ENCODE data around the gene GLT8D1. TPM values are rescaled to one million over a fixed set of nuclear protein-coding genes. Genes with fewer than 3 reads are reported as not detected.

GLT8D1 gene
- total and polyA plus RNA-seq, 2 donors (not counting 1 experiment from before 2014, with no cell fraction given), result 28.1 to 28.7 TPM

- peaks cover 2 to 36% of the 10 kb centered on the region in 2 experiments for H3K36me3 ChIP-seq (replicated peaks in 1 of 2; ENCODE audit: control extremely low read depth in 1 of 2, control insufficient read depth in 1 of 2, extremely low read depth in 1 of 2, insufficient read depth in 2 of 2, low read length in 1 of 2)
- H3K4me3 ChIP-seq (ENCODE audit: control extremely low read depth in 1 of 5, extremely low read depth in 1 of 5, insufficient read depth in 1 of 5, low read depth in 2 of 5, low read length in 4 of 5), result no peak overlapping the region
- H3K27me3 ChIP-seq (replicated peaks in 1 of 4; ENCODE audit: control extremely low read depth in 1 of 4, control insufficient read depth in 3 of 4, insufficient read depth in 4 of 4, low read length in 3 of 4), result no peaks in the 10 kb centered on the region
- no peaks in the 10 kb centered on the region for H3K27me3 Mint-ChIP-seq
- WGBS (ENCODE audit: insufficient coverage), result 80% methylated on average over 2 of the region's 3 CpGs
- intact Hi-C loops (cut with micrococcal nuclease), result no loop called here
- no peak overlapping the region for H3K27ac Mint-ChIP-seq
- peak overlapping the region in 1 of 2 donors; percentile 68 for H3K27ac ChIP-seq (ENCODE audit: low read length in 2 of 2)
- H3K9me3 ChIP-seq (ENCODE audit: control extremely low read depth in 1 of 3, control insufficient read depth in 2 of 3, insufficient read depth in 1 of 3, low read length in 2 of 3), result no peaks in the 10 kb centered on the region
- no peaks in the 10 kb centered on the region for H3K9me3 Mint-ChIP-seq (ENCODE audit: insufficient read depth)
- H3K4me1 ChIP-seq (ENCODE audit: control insufficient read depth in 2 of 2, insufficient read depth in 2 of 2, low read length in 2 of 2), result peaks cover 14 to 16% of the 10 kb centered on the region in 2 donors
- peaks cover 33% of the 10 kb centered on the region for H3K4me1 Mint-ChIP-seq
- POLR2A ChIA-PET, result no interaction called here
- peaks cover 86% of the 10 kb centered on the region for H3K79me2 ChIP-seq (ENCODE audit: control insufficient read depth, insufficient read depth, low read length)
- no peak overlapping the region for H2AFZ ChIP-seq (ENCODE audit: insufficient read depth, low read depth, low read length, poor library complexity, severe bottlenecking)
- DNase-seq, result no peak
- TF ChIP-seq CTCF (IDR thresholded peaks at IDR 0.05), result no peak
- no peak for TF ChIP-seq EZH2 (IDR thresholded peaks at IDR 0.05; ENCODE audit: borderline replicate concordance, insufficient read depth, low read depth, low read length, poor library complexity, severe bottlenecking)
- no peak overlapping the region for H3K9ac ChIP-seq (ENCODE audit: low read length)
- H4K20me1 ChIP-seq (ENCODE audit: control insufficient read depth, insufficient read depth, low read length, poor library complexity, severe bottlenecking), result peaks cover 15% of the 10 kb centered on the region
- CTCF ChIA-PET, result no interaction called here
- ATAC-seq (ENCODE audit: low read depth), result no peak
- no peak overlapping the region for H3K4me3 Mint-ChIP-seq
- H3K4me2 ChIP-seq (replicated peaks; ENCODE audit: low read depth, low read length, poor library complexity, severe bottlenecking), result no peak overlapping the region
Observed at GRCh38 chr3:52681596-52681995, 24.0 kb downstream of the GLT8D1 start.

- no peak overlapping the region for H3K9ac ChIP-seq (ENCODE audit: low read length)
- no peak overlapping the region for H2AFZ ChIP-seq (ENCODE audit: insufficient read depth, low read depth, low read length, poor library complexity, severe bottlenecking)
- peaks cover 4 to 51% of the 10 kb centered on the region in 2 experiments for H3K36me3 ChIP-seq (replicated peaks in 1 of 2; ENCODE audit: control extremely low read depth in 1 of 2, control insufficient read depth in 1 of 2, extremely low read depth in 1 of 2, insufficient read depth in 2 of 2, low read length in 1 of 2)
- peaks cover 17% of the 10 kb centered on the region for H4K20me1 ChIP-seq (ENCODE audit: control insufficient read depth, insufficient read depth, low read length, poor library complexity, severe bottlenecking)
- H3K4me1 ChIP-seq (ENCODE audit: control insufficient read depth in 2 of 2, insufficient read depth in 2 of 2, low read length in 2 of 2), result peaks cover 7% of the 10 kb centered on the region in 2 donors
- no peaks in the 10 kb centered on the region for H3K27me3 ChIP-seq (replicated peaks in 1 of 4; ENCODE audit: control extremely low read depth in 1 of 4, control insufficient read depth in 3 of 4, insufficient read depth in 4 of 4, low read length in 3 of 4)
- no peaks in the 10 kb centered on the region for H3K9me3 ChIP-seq (ENCODE audit: control extremely low read depth in 1 of 3, control insufficient read depth in 2 of 3, insufficient read depth in 1 of 3, low read length in 2 of 3)
- Mint-ChIP-seq H3K9me3 (ENCODE audit: insufficient read depth) (no peaks in the 10 kb centered on the region), H3K4me1 (peaks cover 21% of the 10 kb centered on the region), H3K27me3 (no peaks in the 10 kb centered on the region), H3K27ac (peak overlapping the region; percentile 3), H3K4me3 (no peak overlapping the region)
- H3K4me2 ChIP-seq (replicated peaks; ENCODE audit: low read depth, low read length, poor library complexity, severe bottlenecking), result no peak overlapping the region
- POLR2A ChIA-PET, result no interaction called here
- no CpG with 5 or more reads among the region's 1 CpG for WGBS (ENCODE audit: insufficient coverage)
- CTCF ChIA-PET, result interaction anchor here (0.9 kb wide), 1 partner anchor 208 kb away, joined by 3 read pairs; no protein-coding TSS in a partner anchor
- TF ChIP-seq EZH2 (IDR thresholded peaks at IDR 0.05; ENCODE audit: borderline replicate concordance, insufficient read depth, low read depth, low read length, poor library complexity, severe bottlenecking), result no peak
- no peak for TF ChIP-seq CTCF (IDR thresholded peaks at IDR 0.05)
- intact Hi-C loops (cut with micrococcal nuclease), result no loop called here
- DNase-seq (no peak), ATAC-seq (ENCODE audit: low read depth) (no peak)
- no peak overlapping the region for H3K27ac ChIP-seq (ENCODE audit: low read length in 2 of 2)
- H3K4me3 ChIP-seq (ENCODE audit: control extremely low read depth in 1 of 5, extremely low read depth in 1 of 5, insufficient read depth in 1 of 5, low read depth in 2 of 5, low read length in 4 of 5), result no peak overlapping the region
- H3K79me2 ChIP-seq (ENCODE audit: control insufficient read depth, insufficient read depth, low read length), result peaks cover 88% of the 10 kb centered on the region
Observed at GRCh38 chr3:52679811-52680210, 25.8 kb downstream of the GLT8D1 start.
